HCT116 (cell line): ENCODE measurements around the gene FAM13A. TPM values are rescaled to one million over a fixed set of nuclear protein-coding genes. Genes with fewer than 3 reads are reported as not detected.

ENCODE experiments used
- ATAC-seq: fragments of 200-7000 bp; cut with Tn5 transposase; 2 replicates; pipeline ENCODE4 v1.9.1; 2020; ENCODE audit warnings: mild to moderate bottlenecking, moderate library complexity
- BruUV-seq: library from RNA; stranded (reverse); fragments of 400-500 nt; replicated peaks from 2 replicates; lab custom pipeline; 2021; lab: Mats Ljungman, UMichigan
- CTCF ChIA-PET: fragments of 300-600 bp; sonication (Branson Sonifier 250); formaldehyde crosslinking; loops from one replicate; lab custom pipeline; 2021; ENCODE audit warnings: antibody characterized with exemption; lab: Charles Lee
- POLR2A ChIA-PET: fragments of 300-600, 350-600 bp; sonication (Branson Sonifier 250); formaldehyde crosslinking; loops from one replicate; lab custom pipeline; 2021; ENCODE audit warnings: antibody characterized with exemption; lab: Charles Lee
- RAD21 ChIA-PET, 2 experiments: fragments of 300-600 bp; sonication (Branson Sonifier 250); formaldehyde crosslinking; loops; one replicate each; lab custom pipeline; 2023; ENCODE audit warnings: low total read pairs in 2 of 2; ENCODE audit not compliant: uncharacterized antibody in 2 of 2, unreplicated experiment in 2 of 2, low non-redundant PET in 1 of 2; lab: Charles Lee
- DNase-seq: peaks from one replicate; pipeline ENCODE4 v3.0.0-alpha.2; 2010; ENCODE audit warnings: low read depth, low spot score
- H2AFZ ChIP-seq: fragments of 200-600 bp; shearing (Covaris generic), sonication (generic); 2 replicates; pipeline ENCODE4 v1.6.1; 2017; ENCODE audit warnings: low read depth, mixed run types, mixed read lengths, antibody characterized with exemption, low read length; ENCODE audit not compliant: poor library complexity, severe bottlenecking
- H3K27ac ChIP-seq: 2 replicates; pipeline ENCODE4 v1.5.1; 2012; ENCODE audit warnings: low read depth, low read length
- H3K27me3 ChIP-seq: fragments of 200-600 bp; sonication (generic); 2 replicates; pipeline ENCODE4 v1.6.1; 2016; ENCODE audit warnings: mixed run types, low read length, mixed read lengths; ENCODE audit not compliant: insufficient read depth
- H3K36me3 ChIP-seq, 2 experiments: fragments of 200-500 bp in 1 of 2; fragments of 200-600 bp in 1 of 2; sonication (Bioruptor generic) in 1 of 2; sonication (generic) in 1 of 2; 2 replicates each; pipeline versions ENCODE4 v1.5.1 to v1.6.1; 2014 to 2016; ENCODE audit warnings: low read length in 2 of 2, inconsistent platforms in 1 of 2, mixed read lengths in 1 of 2, mixed run types in 1 of 2; ENCODE audit not compliant: insufficient read depth in 2 of 2, control insufficient read depth in 1 of 2
- H3K4me1 ChIP-seq, 2 experiments: fragments of 200-600 bp in 1 of 2; sonication (generic) in 1 of 2; 2 replicates each; pipeline versions ENCODE4 v1.5.1 to v1.6.1; 2012 to 2017; ENCODE audit warnings: low read length in 2 of 2, inconsistent platforms in 1 of 2, mild to moderate bottlenecking in 1 of 2, mixed read lengths in 1 of 2, mixed run types in 1 of 2, moderate library complexity in 1 of 2; ENCODE audit not compliant: insufficient read depth in 2 of 2, control insufficient read depth in 1 of 2
- H3K4me2 ChIP-seq: fragments of 200-600 bp; sonication (generic); 2 replicates; pipeline ENCODE4 v1.6.1; 2017; ENCODE audit warnings: mixed run types, low read length, mixed read lengths
- H3K4me3 ChIP-seq, 2 experiments: fragments of 200-600 bp in 1 of 2; sonication (generic) in 1 of 2; replicated peaks in 1 of 2; 2 replicates each; pipeline ENCODE4 v1.5.1; 2011 to 2016; ENCODE audit warnings: low read length in 2 of 2, control low read depth in 1 of 2, low read depth in 1 of 2, mild to moderate bottlenecking in 1 of 2, mixed read lengths in 1 of 2, mixed run types in 1 of 2
- H3K79me2 ChIP-seq: fragments of 200-600 bp; sonication (generic); 2 replicates; pipeline ENCODE4 v1.6.1; 2017; ENCODE audit warnings: mild to moderate bottlenecking, mixed run types, low read length, moderate library complexity, mixed read lengths; ENCODE audit not compliant: insufficient read depth
- H3K9ac ChIP-seq: fragments of 200-600 bp; sonication (generic); 2 replicates; pipeline ENCODE4 v1.6.1; 2016; ENCODE audit warnings: low read length, mixed read lengths
- H3K9me2 ChIP-seq: fragments of 200-600 bp; sonication (generic), shearing (Covaris generic); 2 replicates; pipeline ENCODE4 v1.6.1; 2017; ENCODE audit warnings: mixed run types, mild to moderate bottlenecking, moderate library complexity; ENCODE audit not compliant: insufficient read depth
- H3K9me3 ChIP-seq, 2 experiments: fragments of 200-500 bp in 1 of 2; fragments of 200-600 bp in 1 of 2; sonication (Bioruptor generic) in 1 of 2; sonication (generic) in 1 of 2; 2 replicates each; pipeline ENCODE4 v1.6.1; 2014 to 2017; ENCODE audit warnings: low read length in 2 of 2, mixed read lengths in 2 of 2, inconsistent platforms in 1 of 2, low read depth in 1 of 2, mild to moderate bottlenecking in 1 of 2, mixed run types in 1 of 2, moderate library complexity in 1 of 2; ENCODE audit not compliant: control insufficient read depth in 1 of 2, insufficient read depth in 1 of 2
- H4K20me1 ChIP-seq: fragments of 200-600 bp; sonication (generic), shearing (Covaris generic); 2 replicates; pipeline ENCODE4 v1.6.1; 2017; ENCODE audit warnings: mixed run types, mild to moderate bottlenecking, moderate library complexity; ENCODE audit not compliant: insufficient read depth
- ATF3 ChIP-seq: IDR thresholded peaks from 2 replicates; pipeline ENCODE4 v1.6.1; 2012
- CTCF ChIP-seq, 3 experiments: fragments of 200-600 bp in 1 of 3; sonication (generic) in 1 of 3; IDR thresholded peaks in 2 of 3; conservative IDR thresholded peaks in 1 of 3; 2 replicates each; pipeline ENCODE4 v1.5.1; 2012 to 2017; ENCODE audit warnings: low read depth in 2 of 3, low read length in 2 of 3, antibody characterized with exemption in 1 of 3, borderline replicate concordance in 1 of 3, control low read depth in 1 of 3, mild to moderate bottlenecking in 1 of 3, mixed read lengths in 1 of 3, mixed run types in 1 of 3, moderate library complexity in 1 of 3; ENCODE audit not compliant: insufficient read depth in 1 of 3
- EGR1 ChIP-seq: IDR thresholded peaks from 2 replicates; pipeline ENCODE4 v1.6.1; 2012; ENCODE audit warnings: low read depth
- POLR2AphosphoS5 ChIP-seq: IDR thresholded peaks from 2 replicates; pipeline ENCODE4 v1.6.1; 2011; ENCODE audit warnings: mild to moderate bottlenecking, low read depth, low read length, moderate library complexity
- RAD21 ChIP-seq: IDR thresholded peaks from 2 replicates; pipeline ENCODE4 v1.6.1; 2012; ENCODE audit warnings: low read depth, mild to moderate bottlenecking
- SIN3A ChIP-seq: IDR thresholded peaks from 2 replicates; pipeline ENCODE4 v1.6.1; 2012; ENCODE audit warnings: low read depth
- SRF ChIP-seq: IDR thresholded peaks from 2 replicates; pipeline ENCODE4 v1.6.1; 2012; ENCODE audit warnings: low read depth
- YY1 ChIP-seq: IDR thresholded peaks from 2 replicates; pipeline ENCODE4 v1.6.1; 2011; ENCODE audit warnings: low read length, low read depth, moderate library complexity, mild to moderate bottlenecking; ENCODE audit not compliant: insufficient replicate concordance; ENCODE audit errors: extremely low read depth
- ZBTB33 ChIP-seq: IDR thresholded peaks from 2 replicates; pipeline ENCODE4 v1.6.1; 2011; ENCODE audit warnings: mild to moderate bottlenecking, low read length, moderate library complexity; ENCODE audit not compliant: insufficient replicate concordance; ENCODE audit errors: extremely low read depth
- ZFX ChIP-seq: fragments of 450-650 bp; IDR thresholded peaks from 2 replicates; pipeline ENCODE4 v1.6.1; 2017
- intact Hi-C: fragments of 100-400 bp; cut with micrococcal nuclease; formaldehyde crosslinking; loops from 2 replicates; pipeline ENCODE4 v1.10.0; 2022
- total RNA-seq: library from RNA; stranded (reverse); gene quantifications from one replicate; pipeline ENCODE4 v1.2.1, GENCODE V29; 2021; ENCODE audit not compliant: unreplicated experiment

The FAM13A gene
- total RNA-seq, 1 experiment from 2014 or later, result 17.2 TPM

- no peak for TF ChIP-seq POLR2AphosphoS5
- no peak for TF ChIP-seq EGR1
- TF ChIP-seq CTCF (IDR thresholded peaks at IDR 0.05 in 2 of 3, conservative IDR thresholded peaks at IDR 0.05 in 1 of 3; ENCODE audit: borderline replicate concordance in 1 of 3, insufficient read depth in 1 of 3, low read depth in 2 of 3, low read length in 2 of 3), result no peak
Measured at GRCh38 chr4:88900432-88900831, 156.6 kb downstream of the FAM13A start (continued).

GRCh38 chr4:88897752-88898151 lies 159.2 kb downstream of the FAM13A start:
- no peaks in the 10 kb centered on the region for H3K27me3 ChIP-seq
- intact Hi-C loops, result no loop called here

More at GRCh38 chr4:88897752-88898151, 159.2 kb downstream of the FAM13A start:
- Histone ChIP-seq H4K20me1 (no peaks in the 10 kb centered on the region), H3K9ac (no peak overlapping the region), H3K36me3 (no peaks in the 10 kb centered on the region), H3K9me2 (no peaks in the 10 kb centered on the region)
- POLR2A ChIA-PET, result no interaction called here
- no peak for TF ChIP-seq SIN3A
- TF ChIP-seq RAD21, result no peak
- no peak for TF ChIP-seq ZBTB33
- TF ChIP-seq ZFX, result no peak
- TF ChIP-seq ATF3, result no peak
- TF ChIP-seq YY1, result no peak
- no peak for TF ChIP-seq SRF
- TF ChIP-seq CTCF (IDR thresholded peaks at IDR 0.05 in 2 of 3, conservative IDR thresholded peaks at IDR 0.05 in 1 of 3; ENCODE audit: borderline replicate concordance in 1 of 3, insufficient read depth in 1 of 3, low read depth in 2 of 3, low read length in 2 of 3), result no peak
- TF ChIP-seq, all 23 proteins: peak for 0
- Histone ChIP-seq H3K4me2 (no peak overlapping the region), H3K4me3 (no peak overlapping the region), H3K79me2 (no peaks in the 10 kb centered on the region), H2AFZ (no peak overlapping the region), H3K4me1 (peaks cover 0 to 6% of the 10 kb centered on the region in 2 experiments; a peak in 1 of 4 replicates), H3K9me3 (no peaks in the 10 kb centered on the region), H3K27ac (no peak overlapping the region)
- RAD21 ChIA-PET, result no interaction called here
- DNase-seq (no peak), ATAC-seq (no peak)
- no TSS peak for BruUV-seq
- CTCF ChIA-PET, result no interaction called here
